NCI-H1694 treated with DMSO at 0.1 percent for 48 hours (cell line): Measurements from ENCODE around the gene NSMCE3.
"Not testable (repeated sequence)": the region's sequence is repeated elsewhere in the genome, so short reads cannot be mapped to it uniquely, and the experiment has no call there.

Experiments used
- DNase-seq: peaks from one replicate; lab custom pipeline; 2025; lab: John Stamatoyannopoulos, UW

The NSMCE3 gene

DNA sequence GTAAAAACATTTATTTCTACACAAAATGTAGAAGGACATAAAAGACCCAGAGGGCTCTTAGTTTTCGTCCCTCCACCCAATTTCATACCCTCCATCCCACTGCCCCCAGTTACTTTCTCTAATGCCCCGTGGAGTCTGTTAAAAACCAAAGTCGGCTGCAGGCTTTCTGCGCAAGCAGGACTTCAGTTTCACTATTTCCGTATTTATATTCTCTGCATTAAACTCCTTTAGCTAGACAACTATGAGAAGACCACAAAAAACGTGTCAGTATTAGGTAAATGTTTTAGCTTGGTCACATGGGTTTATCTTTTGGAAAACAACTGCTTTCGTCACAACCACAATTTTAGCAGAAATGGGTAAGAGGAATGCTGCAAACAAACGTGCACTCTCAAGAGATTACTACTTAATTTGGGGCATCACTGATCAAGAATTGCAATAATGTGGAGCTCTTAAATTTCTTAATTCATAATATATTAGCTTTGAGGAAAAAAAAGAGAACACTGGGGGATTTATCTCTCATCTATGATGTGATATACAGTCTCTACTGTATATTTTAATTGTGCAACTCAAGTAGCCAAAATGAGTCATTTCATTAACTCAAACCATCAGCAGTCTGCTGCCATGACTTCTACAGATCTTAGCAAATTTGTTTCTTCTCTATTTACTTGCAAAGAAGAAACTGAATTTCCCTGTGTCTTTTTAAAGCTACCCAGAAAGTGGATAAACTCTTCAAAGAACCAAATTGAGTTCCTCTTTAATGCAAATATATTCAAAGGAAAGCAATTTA is 740 bp upstream of the NSMCE3 start:
- DNase-seq: no peak

DNA sequence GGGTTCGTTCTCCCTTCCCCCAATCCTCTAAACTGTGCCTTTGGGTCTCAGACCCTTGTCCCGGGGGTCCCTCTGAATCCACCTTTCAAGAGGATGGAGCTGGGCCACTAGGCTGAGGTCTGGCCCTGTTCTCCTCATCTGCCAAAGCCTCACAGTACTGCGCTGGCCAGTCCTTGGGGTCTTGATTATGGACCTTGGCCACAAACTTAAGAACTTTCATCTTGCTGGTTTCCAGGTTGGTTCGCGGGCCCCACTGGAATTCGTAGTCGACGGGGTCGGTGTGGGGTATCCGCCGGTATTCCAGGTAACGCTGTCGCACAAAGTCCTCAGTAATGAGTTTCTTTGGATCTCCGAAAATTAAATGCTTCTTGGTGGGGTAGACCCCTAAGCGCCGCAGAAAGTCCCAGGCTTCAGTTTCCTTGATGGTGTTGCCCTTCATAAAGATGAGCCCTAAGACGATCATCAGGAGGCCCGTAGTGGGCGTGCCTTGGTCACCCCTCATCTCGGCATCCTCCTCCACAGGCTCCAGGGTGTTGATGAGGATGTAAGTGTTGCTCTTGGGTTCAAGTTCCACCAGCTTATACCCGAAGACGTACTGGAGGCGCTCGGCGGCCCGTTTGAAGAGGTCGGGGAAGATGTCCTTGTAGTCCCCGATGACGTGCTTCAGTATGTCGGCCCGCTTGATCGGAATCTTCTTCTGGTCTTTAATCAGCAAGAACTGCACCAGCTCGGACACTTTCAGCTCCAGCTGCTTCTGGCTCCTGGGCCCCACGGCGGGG is 727 bp downstream of the NSMCE3 start:
- no peak for DNase-seq

DNA sequence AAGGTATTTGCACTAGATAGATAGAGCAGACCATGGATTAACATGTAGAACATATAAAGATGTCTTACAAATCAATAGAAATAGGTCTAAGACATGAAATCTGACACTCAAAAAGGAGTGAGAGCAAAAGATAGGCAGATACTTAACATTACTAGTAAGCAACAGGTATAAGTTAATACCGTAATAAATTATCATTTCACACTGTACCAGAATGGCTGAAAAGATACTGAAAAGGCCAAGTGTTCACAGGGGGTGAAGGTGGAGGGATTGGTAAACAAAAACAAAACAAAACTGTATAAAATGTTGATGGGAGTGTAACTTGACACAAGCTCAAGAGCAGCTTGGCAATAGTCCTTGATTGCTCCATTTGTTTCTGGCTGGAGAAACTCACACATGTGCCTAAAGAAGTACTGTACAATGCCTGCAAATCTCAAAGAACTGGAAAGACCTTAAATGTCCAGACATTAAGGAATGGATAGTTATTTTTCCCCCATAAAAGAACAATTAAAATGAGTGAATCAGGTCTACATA is 3.5 kb downstream of the NSMCE3 start:
- no peak for DNase-seq

DNA sequence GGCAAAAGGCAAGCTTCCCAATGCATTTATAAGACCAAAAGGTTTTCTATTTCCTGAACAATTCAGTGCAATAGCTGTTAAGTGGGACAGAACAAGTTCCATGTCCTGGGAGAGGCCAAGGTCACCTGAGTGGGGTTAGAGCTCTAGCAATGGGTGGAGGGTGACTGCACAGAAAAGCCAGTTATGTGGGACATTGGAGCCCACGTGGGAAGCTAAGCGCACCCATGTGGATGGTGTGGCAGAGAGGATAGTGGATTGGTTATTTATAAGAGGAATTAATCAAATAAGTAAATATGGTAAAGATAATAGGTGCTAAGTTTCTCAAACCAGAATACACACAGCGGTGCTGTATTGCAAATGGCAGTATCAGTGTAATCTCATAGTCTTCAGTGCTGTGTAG is 6.3 kb downstream of the NSMCE3 start:
- DNase-seq: no peak

DNA sequence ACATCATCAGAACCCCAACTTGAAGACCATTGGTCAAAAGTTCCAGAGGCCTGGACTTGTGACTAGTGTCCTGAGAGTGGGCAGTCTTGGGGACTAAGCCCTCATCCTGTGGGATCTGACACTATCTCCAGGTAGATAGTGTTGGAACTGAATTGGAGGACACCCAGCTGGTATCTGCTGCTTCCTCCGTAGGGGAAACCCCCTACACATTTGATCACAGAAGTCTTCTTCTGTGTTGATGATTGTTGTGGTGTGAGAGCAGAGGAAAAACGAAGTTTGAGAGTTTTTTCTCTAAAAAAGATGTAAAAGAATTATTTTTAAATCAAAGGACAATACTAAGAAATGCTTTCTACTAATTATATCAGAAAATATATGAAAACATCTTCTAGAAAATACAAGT is 6.9 kb downstream of the NSMCE3 start:
- DNase-seq: no peak

DNA sequence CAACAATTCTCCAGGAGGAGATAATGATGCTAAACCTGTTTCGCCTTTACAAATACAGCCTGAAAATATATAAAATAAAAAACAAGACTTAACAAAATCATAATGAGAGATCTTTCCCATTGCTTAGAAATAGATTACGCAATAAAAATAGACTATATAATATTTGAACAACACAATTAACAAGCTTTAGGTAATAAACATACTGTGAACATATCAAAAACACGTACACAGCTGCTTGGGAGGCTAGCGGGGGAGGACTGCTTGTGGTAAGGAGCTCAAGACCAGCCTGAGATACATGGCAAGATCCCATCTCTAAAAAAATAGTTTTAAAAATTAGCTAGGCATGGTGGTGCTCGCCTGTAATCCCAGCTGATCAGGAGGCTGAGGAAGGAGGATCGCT is 8.7 kb downstream of the NSMCE3 start:
- DNase-seq: no peak

DNA sequence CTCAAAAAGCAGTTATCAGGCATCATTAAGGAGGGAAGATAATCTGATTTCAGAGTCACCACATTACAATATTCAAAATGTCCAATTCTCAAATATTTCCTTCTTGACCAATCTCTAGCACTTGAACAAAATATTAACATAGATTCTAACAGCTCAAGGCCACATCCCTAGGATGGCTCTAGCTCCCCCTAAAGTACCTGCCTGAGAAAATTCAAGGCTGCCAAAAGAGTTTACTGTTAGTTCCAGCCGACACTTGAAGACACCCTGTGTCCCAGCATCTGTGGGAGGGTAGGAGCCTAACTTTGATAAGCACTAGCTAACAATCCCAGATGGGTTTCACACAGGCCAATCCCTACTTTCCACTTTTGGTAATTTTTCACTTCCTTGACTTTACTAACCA is 10.4 kb downstream of the NSMCE3 start:
- no peak for DNase-seq

DNA sequence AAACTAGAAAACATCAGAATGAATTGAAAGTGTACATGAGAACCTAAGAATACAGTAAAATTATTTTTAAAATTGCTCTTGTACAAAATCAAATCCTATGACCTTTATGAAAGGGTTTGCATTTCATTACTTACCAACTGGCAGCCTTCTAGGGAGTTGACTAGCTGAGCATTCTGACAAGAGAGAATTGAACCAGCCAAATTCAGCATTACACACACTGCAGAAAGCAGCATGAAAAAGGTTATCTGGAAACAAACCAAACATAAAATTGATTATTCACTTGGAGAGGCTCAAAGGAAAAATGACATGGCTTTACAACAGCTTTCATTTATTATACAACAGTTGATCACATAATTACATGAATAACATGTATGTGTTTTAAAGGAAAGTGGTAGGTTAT is 17.4 kb downstream of the NSMCE3 start:
- DNase-seq: no peak

DNA sequence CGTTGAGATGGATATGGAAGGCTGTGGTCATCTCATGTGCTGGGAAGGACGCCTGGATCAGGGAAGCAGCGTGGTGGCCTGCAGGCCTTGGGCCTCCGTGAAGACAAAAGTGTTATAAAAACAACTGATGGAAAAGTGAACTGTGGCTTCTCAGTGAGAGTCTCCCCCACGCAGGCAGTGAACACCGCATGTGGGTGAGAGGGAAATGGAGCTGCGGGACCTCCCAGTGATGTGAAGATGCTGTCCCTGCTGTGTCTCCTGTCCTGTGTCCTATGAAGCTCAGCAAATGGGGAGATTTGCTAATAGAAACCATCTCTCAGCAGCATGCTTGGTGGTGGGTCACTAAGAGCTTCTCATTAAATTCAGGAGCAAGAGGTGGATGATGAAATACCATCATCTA is 25.1 kb downstream of the NSMCE3 start:
- DNase-seq: no peak

DNA sequence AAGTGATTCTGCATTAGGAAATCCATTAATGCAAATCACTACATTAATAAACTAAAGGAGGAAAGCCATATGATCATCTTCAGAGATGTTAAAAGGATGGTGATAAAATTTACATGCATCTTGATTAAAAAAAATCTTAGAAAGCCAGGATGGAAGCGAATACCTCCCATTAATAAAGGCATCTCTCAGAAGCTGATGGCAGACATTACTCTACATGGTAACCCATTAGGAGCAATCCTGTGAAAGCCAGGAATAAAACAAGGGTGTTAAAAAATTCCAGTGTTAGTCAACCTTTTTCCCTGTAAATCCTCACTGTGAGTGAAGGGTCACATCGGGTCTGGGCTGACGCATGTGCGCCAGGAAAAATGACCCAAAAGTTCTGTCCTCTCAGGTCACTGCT is 25.5 kb downstream of the NSMCE3 start:
- no peak for DNase-seq

DNA sequence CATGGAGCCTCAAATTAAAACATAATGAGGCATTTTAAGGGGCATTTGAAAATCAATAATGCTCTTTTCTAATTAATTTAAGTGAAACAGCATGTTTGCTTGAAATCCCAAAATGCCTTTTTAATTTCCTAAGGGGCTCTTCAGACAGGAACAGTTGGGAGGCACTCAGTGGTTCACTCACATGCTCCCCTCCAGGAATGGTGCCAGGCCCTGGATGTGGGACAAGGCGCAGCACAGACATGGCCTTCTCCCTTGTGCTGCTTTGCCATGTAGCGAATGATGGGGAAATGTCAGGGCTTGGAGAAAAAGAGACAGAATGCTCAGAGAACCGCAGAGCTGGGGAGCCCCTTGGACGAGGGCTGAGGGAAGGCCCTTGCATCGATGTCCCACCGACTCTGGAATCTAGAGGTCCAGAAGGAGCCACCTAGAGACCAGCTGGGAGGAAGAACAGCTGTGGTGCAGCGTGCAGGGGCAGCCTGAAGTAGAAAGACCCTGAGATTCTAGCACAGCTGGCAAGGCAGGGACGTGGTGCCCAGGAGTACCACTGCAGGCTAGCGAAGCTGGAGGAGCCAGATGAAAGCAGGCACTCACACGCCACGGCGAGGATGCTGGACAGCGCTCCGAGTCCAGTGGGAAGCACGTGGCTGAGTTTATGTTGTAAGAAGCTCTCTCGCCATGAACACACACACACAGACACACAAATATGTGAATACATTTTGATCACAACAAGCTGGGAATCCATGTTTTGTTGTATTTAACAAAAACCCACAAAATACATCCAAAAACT is 27.0 kb downstream of the NSMCE3 start:
- DNase-seq: no peak

DNA sequence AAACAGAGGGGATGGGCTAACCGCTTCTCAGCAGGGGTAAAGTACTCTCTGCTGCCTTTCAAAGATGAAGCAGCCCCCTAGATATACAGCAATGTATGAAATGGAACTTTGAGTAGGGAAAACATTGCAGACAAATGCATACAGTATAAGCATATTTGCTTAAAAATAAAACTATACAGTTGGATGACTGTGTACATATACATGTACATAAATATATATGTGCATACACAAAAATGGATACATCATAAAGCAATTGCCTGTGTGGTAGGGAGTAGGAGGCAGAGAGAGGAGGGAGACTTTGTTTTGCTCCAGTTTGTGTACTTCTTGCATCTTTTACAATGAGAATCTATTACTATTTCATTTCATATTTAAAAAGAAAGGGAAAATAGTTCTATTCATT is 28.4 kb downstream of the NSMCE3 start:
- DNase-seq: no peak

DNA sequence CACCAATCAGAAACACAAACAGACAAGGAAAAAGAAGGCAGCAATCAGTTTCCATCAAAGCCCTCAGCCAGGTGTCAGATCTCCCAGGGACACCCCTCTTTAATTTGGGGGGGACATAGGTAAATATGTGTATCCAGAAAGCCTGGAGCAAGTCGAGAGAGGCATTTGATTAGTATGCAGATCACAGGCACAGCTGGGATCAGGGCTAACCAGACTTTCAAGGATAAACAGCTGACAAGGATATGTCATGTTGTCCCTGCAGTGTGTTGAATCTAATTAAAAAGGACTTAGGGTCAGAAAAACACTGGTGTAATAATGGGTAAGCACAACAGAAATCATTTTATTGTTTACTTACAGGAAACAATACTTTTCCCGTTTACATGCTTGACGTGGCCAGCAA is 30.2 kb downstream of the NSMCE3 start:
- no peak for DNase-seq

DNA sequence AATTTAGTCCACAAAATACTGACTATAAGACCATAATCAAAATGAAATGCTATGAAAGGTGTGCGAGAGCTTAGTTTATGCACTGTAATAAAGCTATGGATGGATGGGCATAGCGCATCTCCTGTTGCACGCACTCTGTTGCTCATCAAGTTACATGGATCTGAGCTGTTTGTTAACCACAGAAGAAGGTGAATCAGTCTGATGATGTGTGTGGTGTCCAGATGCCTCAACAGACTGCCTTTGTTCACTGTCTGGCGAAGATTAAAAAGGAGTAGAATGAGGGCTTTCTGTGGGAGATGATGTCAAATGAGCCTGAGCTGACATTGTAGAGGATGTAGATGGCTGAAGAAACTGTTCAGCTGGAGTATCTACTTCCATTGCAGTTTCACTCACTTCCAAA is 36.1 kb downstream of the NSMCE3 start:
- no peak for DNase-seq

DNA sequence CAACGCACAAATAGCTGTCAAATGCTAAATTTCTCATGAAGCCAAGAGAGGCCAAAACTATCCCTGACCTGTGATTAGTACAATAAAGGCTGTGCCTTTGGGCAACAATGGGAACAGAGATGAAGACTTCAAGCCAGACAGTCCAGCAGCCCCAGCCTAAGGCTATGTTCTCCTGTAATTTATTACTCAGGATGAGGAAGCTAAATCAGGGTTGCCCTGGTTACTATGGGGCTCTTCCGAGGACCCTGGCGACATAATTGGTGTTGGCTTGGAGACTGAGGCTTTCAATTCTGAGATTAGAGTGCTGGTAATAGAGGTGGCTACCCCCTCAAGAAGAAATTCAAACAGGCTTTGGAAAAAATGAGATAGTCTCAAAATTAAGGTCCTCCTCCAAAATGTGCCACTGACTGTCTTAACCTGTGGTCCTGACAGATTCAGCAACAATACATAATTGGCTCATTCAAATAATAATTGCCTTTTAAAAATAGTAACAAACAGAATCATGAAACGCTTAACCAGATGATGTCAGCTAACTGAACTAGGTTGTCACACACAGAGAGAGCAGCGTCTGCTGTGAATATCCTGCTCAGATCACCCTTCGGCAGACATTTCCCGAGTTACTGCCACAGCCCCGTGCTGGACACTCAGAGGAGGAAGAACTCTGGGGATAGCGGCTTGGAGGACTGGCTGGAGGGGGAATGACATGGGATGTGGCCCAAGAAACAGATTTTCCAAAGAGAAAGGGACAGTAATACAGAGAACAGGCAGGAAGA is 43.0 kb downstream of the NSMCE3 start:
- no peak for DNase-seq

DNA sequence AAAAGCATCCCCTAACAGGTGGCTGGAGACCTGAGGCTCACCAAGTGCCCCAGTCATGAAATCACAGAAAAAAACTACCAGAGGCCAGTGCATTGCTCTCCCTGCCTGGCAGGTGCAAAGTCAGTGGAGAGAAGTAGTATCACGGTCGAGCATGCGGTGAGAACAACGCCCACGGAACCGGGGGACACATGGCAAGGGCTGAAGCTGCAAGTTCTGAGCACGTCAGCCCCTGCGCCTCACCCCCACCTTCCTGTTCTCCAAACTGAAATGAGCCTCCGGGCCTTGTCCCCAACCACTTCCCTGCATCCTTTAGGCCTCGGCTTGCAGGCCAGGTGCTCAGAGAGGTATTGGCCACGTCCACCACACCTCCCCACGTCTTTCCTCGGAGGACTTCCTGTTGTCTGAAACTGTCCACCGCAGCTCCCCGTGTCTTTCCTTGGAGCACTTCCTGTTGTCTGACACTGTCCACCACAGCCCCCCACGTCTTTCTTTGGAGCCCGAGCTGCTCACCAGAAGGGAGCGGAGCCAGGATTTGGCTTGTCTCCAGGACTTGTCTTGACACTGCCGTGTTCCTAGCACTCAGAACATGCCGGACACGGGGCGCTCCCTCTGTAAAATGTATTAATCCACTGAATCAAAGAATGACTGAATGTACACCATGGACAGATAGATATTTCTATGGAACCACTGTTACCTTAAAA is 43.9 kb downstream of the NSMCE3 start:
- DNase-seq: no peak

DNA sequence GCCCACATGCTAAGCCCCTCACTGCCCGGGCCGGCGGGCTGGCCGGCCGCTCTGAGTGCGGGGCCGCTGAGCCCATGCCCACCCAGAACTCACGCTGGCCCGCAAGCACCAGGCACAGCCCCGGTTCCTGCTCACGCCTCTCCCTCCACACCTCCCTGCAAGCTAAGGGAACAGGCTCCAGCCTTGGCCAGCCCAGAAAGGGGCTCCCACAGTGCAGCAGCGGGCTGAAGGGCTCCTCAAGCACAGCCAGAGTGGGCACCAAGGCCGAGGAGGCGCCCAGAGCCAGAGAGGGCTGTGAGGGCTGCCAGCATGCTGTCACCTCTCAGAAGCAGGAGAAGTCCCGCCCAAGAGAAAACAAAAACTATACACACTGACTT is 44.6 kb downstream of the NSMCE3 start:
- not testable (repeated sequence) for DNase-seq

DNA sequence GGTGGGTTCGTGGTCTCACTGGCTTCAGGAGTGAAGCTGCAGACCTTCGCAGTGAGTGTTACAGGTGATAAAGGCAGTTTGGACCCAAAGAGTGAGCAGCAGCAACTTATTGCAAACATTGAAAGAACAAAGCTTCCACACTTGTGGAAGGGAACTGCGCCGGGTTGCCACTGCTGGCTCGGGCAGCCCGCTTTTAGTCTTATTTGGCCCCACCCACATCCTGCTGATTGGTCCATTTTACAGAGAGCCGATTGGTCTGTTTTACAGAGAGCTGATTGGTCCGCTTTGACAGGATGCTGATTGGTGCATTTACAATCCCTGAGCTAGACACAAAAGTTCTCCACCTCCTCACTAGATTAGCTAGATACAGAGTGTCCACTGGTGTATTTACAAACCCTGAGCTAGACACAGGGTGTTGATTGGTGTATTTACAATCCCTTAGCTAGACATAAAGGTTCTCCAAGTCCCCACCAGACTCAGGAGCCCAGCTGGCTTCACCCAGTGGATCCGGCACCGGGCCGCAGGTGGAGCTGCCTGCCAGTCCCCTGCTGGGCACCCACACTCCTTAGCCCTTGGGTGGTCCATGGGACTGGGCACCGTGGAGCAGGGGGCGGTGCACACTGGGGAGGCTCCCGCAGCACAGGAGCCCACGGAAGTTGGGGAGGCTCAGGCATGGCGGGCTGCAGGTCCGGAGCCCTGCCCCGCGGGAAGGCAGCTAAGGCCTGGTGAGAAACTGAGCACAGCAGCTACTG is 45.2 kb downstream of the NSMCE3 start:
- not testable (repeated sequence) for DNase-seq

DNA sequence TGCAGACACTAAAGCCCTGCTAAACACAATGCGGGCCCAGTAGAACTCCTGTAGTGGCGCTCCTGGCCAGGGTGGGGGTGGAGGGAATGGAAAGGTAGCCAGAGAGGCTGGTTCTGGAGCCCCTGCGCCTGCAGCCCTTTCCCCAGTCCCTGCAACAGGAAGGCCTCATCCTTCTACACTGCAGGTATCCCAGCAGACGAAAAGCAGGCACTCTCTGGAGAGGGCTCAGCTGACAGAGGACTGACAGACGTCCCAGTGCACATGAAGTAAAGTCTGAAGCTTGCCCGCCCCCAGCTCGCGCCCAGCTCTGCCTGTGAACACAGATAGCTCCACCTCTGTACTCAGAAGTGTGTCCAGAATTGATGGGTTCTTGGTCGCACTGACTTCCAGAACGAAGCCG is 46.0 kb downstream of the NSMCE3 start:
- DNase-seq: no peak

DNA sequence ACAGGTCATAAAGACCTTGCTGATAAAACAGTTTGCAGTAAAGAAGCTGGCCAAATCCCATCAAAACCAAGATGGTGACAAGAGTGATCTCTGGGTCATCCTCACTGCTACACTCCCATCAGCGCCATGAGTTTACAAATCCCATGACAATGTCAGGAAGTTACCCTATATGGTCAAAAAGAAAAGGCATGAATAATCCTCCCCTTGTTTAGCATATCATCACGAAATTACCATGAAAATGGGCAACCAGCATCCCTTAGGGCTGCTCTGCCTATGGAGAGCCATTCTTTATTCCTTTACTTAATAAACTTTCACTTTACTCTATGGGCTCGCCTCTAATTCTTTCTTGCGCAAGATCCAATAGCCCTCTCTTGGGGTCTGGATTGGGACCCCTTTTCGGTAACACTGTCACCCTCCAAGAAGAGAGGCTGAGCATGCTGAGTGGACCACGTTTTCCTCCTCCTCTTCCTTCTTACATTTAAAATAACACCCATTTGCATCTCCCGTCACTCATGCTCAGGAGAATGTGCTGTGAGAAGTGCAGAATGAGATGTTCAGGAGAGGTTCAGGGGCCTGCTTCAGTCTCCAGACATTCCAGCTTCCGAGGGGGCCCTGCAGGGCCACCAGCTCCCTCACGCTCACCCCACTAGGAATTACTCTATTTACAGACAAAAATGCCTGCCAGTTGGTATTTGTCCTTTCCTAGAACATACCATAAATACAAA is 47.3 kb downstream of the NSMCE3 start:
- DNase-seq: no peak
